ENCODE measurements around the gene ENO4.

DNA sequence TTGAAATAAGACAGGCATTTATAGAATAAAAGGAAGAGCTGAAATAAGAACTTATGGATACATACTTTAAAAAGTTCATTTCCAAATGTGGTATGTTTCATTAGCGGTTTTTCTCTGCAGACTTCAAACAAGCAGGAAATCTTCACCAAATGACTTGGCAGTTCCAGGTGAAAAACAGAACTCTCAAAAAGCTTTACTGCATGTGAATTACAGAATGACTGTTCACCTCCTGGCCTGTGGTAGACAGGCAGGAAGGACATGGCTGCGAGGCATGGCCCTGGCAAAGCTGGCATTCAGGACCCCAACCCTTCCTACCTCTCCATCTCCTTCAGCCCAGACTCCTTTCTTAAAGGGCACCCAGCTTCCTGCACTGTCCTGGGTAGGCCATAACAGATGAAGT lies 21.2 kb upstream of the ENO4 start:
- no peak for TF ChIP-seq ELF4 (IDR thresholded peaks at IDR 0.05)
- no peak for TF ChIP-seq SP1 (IDR thresholded peaks at IDR 0.05)
